Neural cell (in vitro differentiated cells): Measurements from ENCODE around the gene ADAP1.

ENCODE experiments used
- EZH2 ChIP-seq: fragments of 200-600, 300-800 bp; shearing (Covaris generic), sonication (generic); IDR thresholded peaks from 2 replicates; pipeline ENCODE4 v1.6.1; 2014; ENCODE audit warnings: antibody characterized with exemption, low read length, borderline replicate concordance, mild to moderate bottlenecking; ENCODE audit not compliant: insufficient read depth, poor library complexity, severe bottlenecking
- POLR2AphosphoS5 ChIP-seq: IDR thresholded peaks from 2 replicates; pipeline ENCODE4 v1.6.1; 2012
- TF ChIP-seq, protein P1 (sequence below): fragments of 450-650 bp; IDR thresholded peaks from 2 replicates; pipeline ENCODE4 v1.5.1; 2014; ENCODE audit warnings: antibody characterized with exemption, mild to moderate bottlenecking, moderate library complexity; ENCODE audit not compliant: poor library complexity, severe bottlenecking

DNA sequence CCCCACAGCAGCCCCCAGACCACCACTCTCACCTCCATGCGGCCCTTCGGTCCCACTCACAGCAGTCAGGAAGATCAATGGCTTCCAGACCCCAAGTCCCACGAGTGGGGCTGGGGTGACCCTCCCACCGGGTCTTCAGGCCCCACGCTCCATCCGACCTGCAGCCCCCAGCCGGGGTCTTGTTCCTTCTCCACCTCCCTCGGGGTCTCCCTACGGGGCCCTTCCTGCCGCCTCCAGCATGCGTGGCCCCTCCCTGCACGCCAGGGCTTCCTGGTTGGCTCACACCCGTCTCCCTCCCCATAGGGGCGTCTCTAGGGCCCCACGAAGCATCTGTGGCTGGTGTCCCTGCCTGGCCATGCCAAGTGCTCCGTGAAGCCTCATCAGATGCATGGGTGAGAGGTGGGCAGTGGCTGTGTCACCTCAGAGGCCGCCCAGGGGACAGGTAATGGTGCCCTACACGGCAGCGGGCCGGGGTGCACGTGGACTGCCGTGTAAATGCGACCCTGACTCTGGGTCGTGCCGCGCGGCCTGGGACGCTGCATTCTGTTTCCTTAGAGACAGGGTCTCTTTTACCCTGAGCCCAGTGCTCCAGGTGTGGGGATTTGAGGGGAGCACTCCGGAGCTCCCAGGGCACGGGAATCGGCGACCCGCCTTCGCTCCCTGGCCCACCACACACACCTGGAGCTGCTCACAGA is 19.9 kb downstream of the ADAP1 start:
- TF ChIP-seq, protein P1, sequence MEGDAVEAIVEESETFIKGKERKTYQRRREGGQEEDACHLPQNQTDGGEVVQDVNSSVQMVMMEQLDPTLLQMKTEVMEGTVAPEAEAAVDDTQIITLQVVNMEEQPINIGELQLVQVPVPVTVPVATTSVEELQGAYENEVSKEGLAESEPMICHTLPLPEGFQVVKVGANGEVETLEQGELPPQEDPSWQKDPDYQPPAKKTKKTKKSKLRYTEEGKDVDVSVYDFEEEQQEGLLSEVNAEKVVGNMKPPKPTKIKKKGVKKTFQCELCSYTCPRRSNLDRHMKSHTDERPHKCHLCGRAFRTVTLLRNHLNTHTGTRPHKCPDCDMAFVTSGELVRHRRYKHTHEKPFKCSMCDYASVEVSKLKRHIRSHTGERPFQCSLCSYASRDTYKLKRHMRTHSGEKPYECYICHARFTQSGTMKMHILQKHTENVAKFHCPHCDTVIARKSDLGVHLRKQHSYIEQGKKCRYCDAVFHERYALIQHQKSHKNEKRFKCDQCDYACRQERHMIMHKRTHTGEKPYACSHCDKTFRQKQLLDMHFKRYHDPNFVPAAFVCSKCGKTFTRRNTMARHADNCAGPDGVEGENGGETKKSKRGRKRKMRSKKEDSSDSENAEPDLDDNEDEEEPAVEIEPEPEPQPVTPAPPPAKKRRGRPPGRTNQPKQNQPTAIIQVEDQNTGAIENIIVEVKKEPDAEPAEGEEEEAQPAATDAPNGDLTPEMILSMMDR: no peak
- TF ChIP-seq EZH2 (no peak), POLR2AphosphoS5 (no peak)
